Measurements from ENCODE around the gene CDH16. TPM values are rescaled to one million over a fixed set of nuclear protein-coding genes. Genes with fewer than 3 reads are reported as not detected.

The CDH16 gene
- total RNA-seq, 1 experiment from 2014 or later, result not detected

GRCh38 chr16:66904846-66905632 lies 13.6 kb downstream of the CDH16 start:
- no peak overlapping the region for H3K4me3 Mint-ChIP-seq (ENCODE audit: low read depth, unreplicated experiment)
- CTCF ChIA-PET, result interaction anchor here (0.5 to 1.3 kb wide), 2 partner anchors 22 to 516 kb away, joined by 4 to 5 read pairs; no protein-coding TSS in a partner anchor
- TF ChIP-seq, protein P1, sequence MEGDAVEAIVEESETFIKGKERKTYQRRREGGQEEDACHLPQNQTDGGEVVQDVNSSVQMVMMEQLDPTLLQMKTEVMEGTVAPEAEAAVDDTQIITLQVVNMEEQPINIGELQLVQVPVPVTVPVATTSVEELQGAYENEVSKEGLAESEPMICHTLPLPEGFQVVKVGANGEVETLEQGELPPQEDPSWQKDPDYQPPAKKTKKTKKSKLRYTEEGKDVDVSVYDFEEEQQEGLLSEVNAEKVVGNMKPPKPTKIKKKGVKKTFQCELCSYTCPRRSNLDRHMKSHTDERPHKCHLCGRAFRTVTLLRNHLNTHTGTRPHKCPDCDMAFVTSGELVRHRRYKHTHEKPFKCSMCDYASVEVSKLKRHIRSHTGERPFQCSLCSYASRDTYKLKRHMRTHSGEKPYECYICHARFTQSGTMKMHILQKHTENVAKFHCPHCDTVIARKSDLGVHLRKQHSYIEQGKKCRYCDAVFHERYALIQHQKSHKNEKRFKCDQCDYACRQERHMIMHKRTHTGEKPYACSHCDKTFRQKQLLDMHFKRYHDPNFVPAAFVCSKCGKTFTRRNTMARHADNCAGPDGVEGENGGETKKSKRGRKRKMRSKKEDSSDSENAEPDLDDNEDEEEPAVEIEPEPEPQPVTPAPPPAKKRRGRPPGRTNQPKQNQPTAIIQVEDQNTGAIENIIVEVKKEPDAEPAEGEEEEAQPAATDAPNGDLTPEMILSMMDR (IDR thresholded peaks at IDR 0.05; ENCODE audit: unreplicated experiment), result no peak
- no peak for DNase-seq
- H3K27ac Mint-ChIP-seq (ENCODE audit: unreplicated experiment), result no peak overlapping the region
- no TSS peak for BruUV-seq (replicated peaks)
- intact Hi-C loops (cut with micrococcal nuclease; ENCODE audit: unreplicated experiment), result no loop called here
- H3K36me3 Mint-ChIP-seq (ENCODE audit: insufficient read depth, unreplicated experiment), result no peaks in the 10 kb centered on the region
- peaks cover 30% of the 10 kb centered on the region for H3K27me3 Mint-ChIP-seq (ENCODE audit: unreplicated experiment)
- no peaks in the 10 kb centered on the region for H3K9me3 Mint-ChIP-seq (ENCODE audit: low read depth, unreplicated experiment)
- peaks cover 20% of the 10 kb centered on the region for H3K4me1 Mint-ChIP-seq (ENCODE audit: low read depth, unreplicated experiment)

DNA sequence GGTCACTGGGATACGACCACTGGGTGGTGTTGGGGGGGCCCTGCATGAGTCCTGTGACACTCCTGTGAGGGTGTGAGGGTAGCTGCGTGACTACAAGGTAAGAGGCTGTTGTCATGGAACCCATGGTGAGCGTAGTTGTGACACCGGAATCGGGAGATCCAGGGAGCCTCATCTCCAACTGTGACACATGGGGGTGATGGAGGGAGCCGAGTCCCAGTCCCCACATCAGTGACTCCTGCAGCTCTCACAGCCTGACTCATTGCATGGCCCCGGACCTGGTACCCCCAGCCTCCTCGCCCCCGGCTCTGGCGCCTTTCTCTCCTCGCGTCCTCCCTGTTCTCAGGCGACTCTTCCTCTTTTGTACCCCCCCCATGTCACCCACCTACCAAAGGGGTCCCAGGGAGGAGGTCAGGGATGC lies 14.2 kb downstream of the CDH16 start:
- CTCF ChIA-PET, result interaction anchor here (0.5 kb wide), 1 partner anchor 517 kb away, joined by 4 read pairs; no protein-coding TSS in a partner anchor
- H3K36me3 Mint-ChIP-seq (ENCODE audit: insufficient read depth, unreplicated experiment), result no peaks in the 10 kb centered on the region

DNA sequence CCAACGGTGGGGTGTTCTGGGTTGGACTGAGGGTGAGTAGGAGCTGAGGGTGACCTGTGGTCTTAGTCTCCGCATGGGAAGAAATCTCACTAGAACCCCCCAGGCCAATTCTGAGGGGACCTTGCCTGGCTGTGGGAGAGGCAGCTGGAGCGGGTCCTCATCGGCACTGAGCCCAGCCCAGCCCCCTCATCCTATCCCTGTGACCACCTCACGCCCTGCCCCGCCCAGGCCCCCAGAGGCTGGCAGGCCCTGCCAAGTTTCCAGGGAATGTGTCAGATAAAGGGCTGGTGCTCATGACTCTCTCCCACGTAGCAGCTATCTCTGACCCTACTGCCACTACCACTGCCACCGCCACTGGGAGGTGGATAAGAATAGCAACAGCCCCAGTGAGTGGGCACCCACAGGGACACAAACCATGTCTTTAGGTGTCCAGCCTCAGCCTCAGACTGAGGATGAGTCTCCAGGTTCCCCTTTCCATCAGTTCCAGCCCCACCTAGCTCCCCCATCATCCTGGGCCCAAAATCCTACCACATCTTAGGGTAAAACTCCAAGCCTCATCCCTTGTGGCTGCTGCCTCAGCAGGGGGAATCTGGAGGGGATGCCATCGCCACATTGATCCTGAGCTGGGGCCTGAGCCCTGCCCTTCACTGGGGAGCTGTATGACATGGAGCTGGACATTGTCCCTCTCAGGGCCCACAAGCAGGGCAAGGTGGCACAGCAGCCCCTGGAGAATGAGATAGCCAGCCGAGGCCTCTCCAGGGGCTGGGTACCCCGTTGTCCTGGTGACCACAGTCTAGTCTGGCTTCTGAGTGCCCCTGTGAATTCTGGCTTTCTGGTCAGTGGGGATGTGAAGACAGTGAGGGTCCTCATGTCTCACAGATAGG lies 14.9 kb downstream of the CDH16 start:
- Mint-ChIP-seq H3K4me3 (ENCODE audit: low read depth, unreplicated experiment) (no peak overlapping the region), H3K4me1 (ENCODE audit: low read depth, unreplicated experiment) (peaks cover 31% of the 10 kb centered on the region)
- no TSS peak for BruUV-seq (replicated peaks)

More for the DNA sequence above, 14.2 kb downstream of the CDH16 start:
- TF ChIP-seq, protein P1 (IDR thresholded peaks at IDR 0.05; ENCODE audit: unreplicated experiment), result no peak
- Mint-ChIP-seq H3K4me3 (ENCODE audit: low read depth, unreplicated experiment) (no peak overlapping the region), H3K27ac (ENCODE audit: unreplicated experiment) (no peak overlapping the region), H3K27me3 (ENCODE audit: unreplicated experiment) (peaks cover 30% of the 10 kb centered on the region), H3K4me1 (ENCODE audit: low read depth, unreplicated experiment) (peaks cover 26% of the 10 kb centered on the region), H3K9me3 (ENCODE audit: low read depth, unreplicated experiment) (no peaks in the 10 kb centered on the region)
- BruUV-seq (replicated peaks), result no TSS peak
- DNase-seq, result no peak
- intact Hi-C loops (cut with micrococcal nuclease; ENCODE audit: unreplicated experiment), result no loop called here

More for the DNA sequence above, 14.9 kb downstream of the CDH16 start:
- peaks cover 30% of the 10 kb centered on the region for H3K27me3 Mint-ChIP-seq (ENCODE audit: unreplicated experiment)
- H3K36me3 Mint-ChIP-seq (ENCODE audit: insufficient read depth, unreplicated experiment), result no peaks in the 10 kb centered on the region
- TF ChIP-seq, protein P1 (IDR thresholded peaks at IDR 0.05; ENCODE audit: unreplicated experiment), result no peak
- no peak for DNase-seq
- H3K9me3 Mint-ChIP-seq (ENCODE audit: low read depth, unreplicated experiment), result no peaks in the 10 kb centered on the region
- intact Hi-C loops (cut with micrococcal nuclease; ENCODE audit: unreplicated experiment), result no loop called here
- CTCF ChIA-PET, result no interaction called here
- H3K27ac Mint-ChIP-seq (ENCODE audit: unreplicated experiment), result no peak overlapping the region

Data from Calu3 (cell line).